NCI-H146 treated with DMSO at 0.1 percent for 48 hours (cell line): ENCODE data around the gene PDE9A.

ENCODE experiments used
- DNase-seq: peaks from one replicate; lab custom pipeline; 2025; ENCODE audit not compliant: unreplicated experiment; lab: John Stamatoyannopoulos, UW

The PDE9A gene

GRCh38 chr21:42754270-42754933, 101.0 kb downstream of the PDE9A start:
- DNase-seq = no peak

- DNase-seq = no peak
Observed at GRCh38 chr21:42755031-42755665, 101.7 kb downstream of the PDE9A start.

- no peak for DNase-seq
Observed at GRCh38 chr21:42755766-42756579, 102.6 kb downstream of the PDE9A start.

GRCh38 chr21:42756580-42757250, 103.3 kb downstream of the PDE9A start:
- DNase-seq = no peak

- DNase-seq = no peak
Observed at GRCh38 chr21:42757422-42757821, 104.0 kb downstream of the PDE9A start.

- no peak for DNase-seq
Observed at GRCh38 chr21:42757826-42758655, 104.6 kb downstream of the PDE9A start.

- no peak for DNase-seq
Observed at GRCh38 chr21:42758721-42759593, 105.5 kb downstream of the PDE9A start.

- no peak for DNase-seq
Observed at GRCh38 chr21:42759594-42759927, 106.1 kb downstream of the PDE9A start.

- no peak for DNase-seq
Observed at GRCh38 chr21:42760361-42760950, 107.0 kb downstream of the PDE9A start.

- DNase-seq = no peak
Observed at GRCh38 chr21:42760951-42761751, 107.7 kb downstream of the PDE9A start.

GRCh38 chr21:42761776-42762335, 108.4 kb downstream of the PDE9A start:
- DNase-seq = no peak

- DNase-seq = peak; percentile 62
Observed at GRCh38 chr21:42763581-42764442, 110.4 kb downstream of the PDE9A start.

GRCh38 chr21:42764443-42764760, 111.0 kb downstream of the PDE9A start:
- DNase-seq = no peak

- DNase-seq = no peak
Observed at GRCh38 chr21:42764883-42765282, 111.5 kb downstream of the PDE9A start.

- DNase-seq = no peak
Observed at GRCh38 chr21:42765656-42766055, 112.2 kb downstream of the PDE9A start.

GRCh38 chr21:42766739-42767560, 113.5 kb downstream of the PDE9A start:
- no peak for DNase-seq

GRCh38 chr21:42767561-42767835, 114.1 kb downstream of the PDE9A start:
- DNase-seq = no peak
